ENCODE data around the gene PCSK6.

PCSK6 gene

GRCh38 chr15:101444807-101445508 is 44.5 kb downstream of the PCSK6 start:
- DNase-seq: no peak

- DNase-seq: no peak
These were observed 45.5 kb downstream of the PCSK6 start for GRCh38 chr15:101444015-101444414.

GRCh38 chr15:101442272-101442671 is 47.2 kb downstream of the PCSK6 start:
- no peak for DNase-seq

GRCh38 chr15:101441696-101442095 is 47.8 kb downstream of the PCSK6 start:
- peak; percentile 47 for DNase-seq

GRCh38 chr15:101440846-101441590 is 48.5 kb downstream of the PCSK6 start:
- no peak for DNase-seq

GRCh38 chr15:101439920-101440319 is 49.6 kb downstream of the PCSK6 start:
- DNase-seq: no peak

GRCh38 chr15:101439285-101439919 is 50.1 kb downstream of the PCSK6 start:
- no peak for DNase-seq

- DNase-seq: no peak
These were observed 50.8 kb downstream of the PCSK6 start for GRCh38 chr15:101438482-101439284.

- no peak for DNase-seq
These were observed 51.7 kb downstream of the PCSK6 start for GRCh38 chr15:101437618-101438481.

GRCh38 chr15:101437209-101437608 is 52.3 kb downstream of the PCSK6 start:
- DNase-seq: no peak

GRCh38 chr15:101436526-101436925 is 53.0 kb downstream of the PCSK6 start:
- DNase-seq: no peak

- no peak for DNase-seq
These were observed 53.7 kb downstream of the PCSK6 start for GRCh38 chr15:101435761-101436160.

GRCh38 chr15:101434032-101434920 is 55.2 kb downstream of the PCSK6 start:
- no peak for DNase-seq

GRCh38 chr15:101433396-101433795 is 56.1 kb downstream of the PCSK6 start:
- no peak for DNase-seq

- no peak for DNase-seq
These were observed 56.5 kb downstream of the PCSK6 start for GRCh38 chr15:101432982-101433381.

GRCh38 chr15:101431748-101432147 is 57.8 kb downstream of the PCSK6 start:
- DNase-seq: no peak

- DNase-seq: no peak
These were observed 58.2 kb downstream of the PCSK6 start for GRCh38 chr15:101431301-101431700.

GRCh38 chr15:101429646-101430045 is 59.9 kb downstream of the PCSK6 start:
- DNase-seq: no peak

- no peak for DNase-seq
These were observed 60.3 kb downstream of the PCSK6 start for GRCh38 chr15:101429191-101429590.

- DNase-seq: no peak
These were observed 60.7 kb downstream of the PCSK6 start for GRCh38 chr15:101428758-101429157.

Measured in hematopoietic multipotent progenitor cell treated with erythropoietin and hydrocortisone succinate and interleukin-3 and kit ligand, for 4 days (in vitro differentiated cells).